Esophagus muscularis mucosa (tissue), 4 donors: ENCODE results near the gene PECR. TPM values are rescaled to one million over a fixed set of nuclear protein-coding genes. Genes with fewer than 3 reads are reported as not detected.

Experiments used
- DNase-seq: peaks from one replicate; pipeline ENCODE4 v3.0.0-alpha.2; 2017; ENCODE audit errors: extremely low spot score
- H3K27ac ChIP-seq, 4 donors: fragments of 200-600 bp; sonication (generic); replicated peaks in 1 of 4; 1 replicate in 3 of 4; 2 replicates in 1 of 4; pipeline ENCODE4 v1.5.1; 2016 to 2019; ENCODE audit warnings: mild to moderate bottlenecking in 1 of 4
- H3K27me3 ChIP-seq, 4 donors: fragments of 200-600 bp; sonication (generic); one replicate each; pipeline versions ENCODE4 v1.5.1 to v1.6.0; 2016 to 2019
- H3K36me3 ChIP-seq, 4 donors: fragments of 200-600 bp; sonication (generic); one replicate each; pipeline ENCODE4 v1.5.1; 2016 to 2019
- H3K4me1 ChIP-seq, 4 donors: fragments of 200-600 bp; sonication (generic); one replicate each; pipeline ENCODE4 v1.5.1; 2016 to 2019
- H3K4me3 ChIP-seq, 4 donors: fragments of 200-600 bp; sonication (generic); 1 replicate in 2 of 4; 2 replicates in 2 of 4; pipeline ENCODE4 v1.5.1; 2016 to 2019; ENCODE audit warnings: mild to moderate bottlenecking in 4 of 4, moderate library complexity in 1 of 4
- H3K9me3 ChIP-seq, 4 donors: fragments of 200-600 bp; sonication (generic); 1 replicate in 3 of 4; 2 replicates in 1 of 4; pipeline ENCODE4 v1.5.1; 2016 to 2019
- CTCF ChIP-seq, 3 experiments: fragments of 200-600 bp in 2 of 3; fragments of 450-650 bp in 1 of 3; sonication (generic) in 2 of 3; IDR thresholded peaks; one replicate each; pipeline ENCODE4 v1.5.1; 2017 to 2019; ENCODE audit warnings: antibody characterized with exemption in 3 of 3, mild to moderate bottlenecking in 2 of 3, moderate library complexity in 1 of 3
- EP300 ChIP-seq: sonication (generic); formaldehyde crosslinking; IDR thresholded peaks from one replicate; pipeline ENCODE4 v1.6.1; 2017; ENCODE audit warnings: antibody characterized with exemption
- POLR2A ChIP-seq: fragments of 450-650 bp; IDR thresholded peaks from one replicate; pipeline ENCODE4 v1.6.1; 2017; ENCODE audit warnings: antibody characterized with exemption, moderate library complexity, mild to moderate bottlenecking, low read depth
- POLR2AphosphoS5 ChIP-seq, 2 donors: sonication (generic); formaldehyde crosslinking; IDR thresholded peaks; one replicate each; pipeline ENCODE4 v1.6.1; 2017; ENCODE audit warnings: antibody characterized with exemption in 2 of 2
- WGBS: methylation state at CpG from one replicate; pipeline ENCODE4 v1.1.5; 2018; 5-methylcytosine and 5-hydroxymethylcytosine counted together
- intact Hi-C: fragments of 100-400 bp; cut with DNase I; formaldehyde crosslinking; loops from one replicate; pipeline ENCODE4 v1.15.1; 2023
- total RNA-seq, 4 donors: library from RNA; depleted of rRNA; stranded (reverse); fragments of >200 nt; gene quantifications; one replicate each; pipeline versions ENCODE4 v1.1.0 to v1.2.1, GENCODE V29; 2016

PECR gene
- total RNA-seq, 4 donors from 2014 or later, result 3.3 to 14.8 (median 10.0) TPM

DNA sequence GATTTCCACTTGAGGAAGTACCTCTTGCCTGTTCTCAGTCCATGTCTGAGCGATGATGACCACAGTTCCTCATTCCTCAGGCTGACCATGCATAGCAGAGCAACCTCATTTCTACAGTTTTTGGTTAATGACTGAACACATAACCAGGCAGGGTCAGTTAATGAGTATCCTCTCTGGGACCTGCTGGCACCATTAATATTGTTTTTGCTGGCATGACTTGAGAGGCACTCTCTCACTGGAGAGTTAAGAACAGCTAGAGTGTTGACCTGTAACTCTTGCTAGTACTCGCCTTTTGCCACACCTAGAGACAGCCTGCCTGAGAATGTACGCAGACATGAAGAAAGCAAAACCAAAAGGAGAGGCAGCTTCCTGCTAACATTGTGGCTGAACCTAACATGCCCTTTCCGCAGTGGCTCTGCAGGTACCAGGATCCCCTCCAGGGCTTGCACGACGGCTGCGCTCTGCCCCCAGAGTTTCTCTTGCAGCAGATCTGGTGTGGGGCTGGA is 23.9 kb downstream of the PECR start:
- Histone ChIP-seq H3K4me3 (no peak overlapping the region), H3K36me3 (peaks cover 0 to 8% (median 2%) of the 10 kb centered on the region in 4 donors), H3K4me1 (no peaks in the 10 kb centered on the region), H3K27ac (no peak overlapping the region), H3K27me3 (no peaks in the 10 kb centered on the region), H3K9me3 (no peaks in the 10 kb centered on the region)
- WGBS, result 63% methylated on average over 4 of the region's 7 CpGs
- TF ChIP-seq EP300 (no peak), CTCF (IDR thresholded peaks at IDR 0.05) (no peak), POLR2AphosphoS5 (IDR thresholded peaks at IDR 0.05) (no peak), POLR2A (no peak)
- DNase-seq, result no peak
- intact Hi-C loops, result no loop called here

- no peaks in the 10 kb centered on the region for H3K9me3 ChIP-seq
- H3K27me3 ChIP-seq, result no peaks in the 10 kb centered on the region
- H3K27ac ChIP-seq, result no peak overlapping the region
- H3K36me3 ChIP-seq, result peaks cover 0 to 4% (median 2%) of the 10 kb centered on the region in 4 donors
- no peak for TF ChIP-seq POLR2AphosphoS5 (IDR thresholded peaks at IDR 0.05)
- TF ChIP-seq EP300, result no peak
- no peak for TF ChIP-seq POLR2A
- TF ChIP-seq CTCF (IDR thresholded peaks at IDR 0.05), result no peak
- intact Hi-C loops, result no loop called here
- H3K4me3 ChIP-seq, result no peak overlapping the region
- no peak for DNase-seq
- no peaks in the 10 kb centered on the region for H3K4me1 ChIP-seq
- 73% methylated on average over 3 of the region's 3 CpGs for WGBS
Observed at GRCh38 chr2:216056739-216057138, 24.9 kb downstream of the PECR start.

GRCh38 chr2:216055680-216056079 is 25.9 kb downstream of the PECR start:
- TF ChIP-seq EP300, result no peak
- TF ChIP-seq POLR2A, result no peak
- no peak for TF ChIP-seq POLR2AphosphoS5 (IDR thresholded peaks at IDR 0.05)
- no peak for TF ChIP-seq CTCF (IDR thresholded peaks at IDR 0.05)
- Histone ChIP-seq H3K4me1 (no peaks in the 10 kb centered on the region), H3K4me3 (no peak overlapping the region), H3K9me3 (no peaks in the 10 kb centered on the region), H3K27me3 (no peaks in the 10 kb centered on the region), H3K27ac (no peak overlapping the region), H3K36me3 (peaks cover 0 to 7% (median 2%) of the 10 kb centered on the region in 4 donors)
- intact Hi-C loops, result no loop called here
- no peak for DNase-seq
- WGBS, result 87% methylated on average over 4 of the region's 4 CpGs

- intact Hi-C loops, result no loop called here
- DNase-seq, result no peak
- H3K4me1 ChIP-seq, result no peaks in the 10 kb centered on the region
- TF ChIP-seq CTCF (IDR thresholded peaks at IDR 0.05) (no peak), POLR2A (no peak), POLR2AphosphoS5 (IDR thresholded peaks at IDR 0.05) (no peak), EP300 (no peak)
- WGBS, result 98% methylated on average over 2 of the region's 2 CpGs
- H3K4me3 ChIP-seq, result no peak overlapping the region
- no peak overlapping the region for H3K27ac ChIP-seq
- no peaks in the 10 kb centered on the region for H3K27me3 ChIP-seq
- peaks cover 0 to 24% (median 4%) of the 10 kb centered on the region in 4 donors for H3K36me3 ChIP-seq
- H3K9me3 ChIP-seq, result no peaks in the 10 kb centered on the region
Observed at GRCh38 chr2:216052420-216052819, 29.2 kb downstream of the PECR start.

GRCh38 chr2:216051350-216051749 is 30.3 kb downstream of the PECR start:
- H3K36me3 ChIP-seq, result peaks cover 0 to 35% (median 4%) of the 10 kb centered on the region in 4 donors
- WGBS, result 92% methylated on average over 3 of the region's 3 CpGs
- no peaks in the 10 kb centered on the region for H3K27me3 ChIP-seq
- no peaks in the 10 kb centered on the region for H3K4me1 ChIP-seq
- no peak for TF ChIP-seq EP300
- no peak for TF ChIP-seq CTCF (IDR thresholded peaks at IDR 0.05)
- no peak for TF ChIP-seq POLR2AphosphoS5 (IDR thresholded peaks at IDR 0.05)
- TF ChIP-seq POLR2A, result no peak
- no peaks in the 10 kb centered on the region for H3K9me3 ChIP-seq
- no peak overlapping the region for H3K27ac ChIP-seq
- no peak overlapping the region for H3K4me3 ChIP-seq
- no peak for DNase-seq
- intact Hi-C loops, result no loop called here
